ENCODE data around the gene ZNF286A.
A peak's percentile ranks its signal among the peaks of the same experiment; 100 is the strongest.
"Not testable (repeated sequence)": the region's sequence is repeated elsewhere in the genome, so short reads cannot be mapped to it uniquely, and the experiment has no call there.

Gene ZNF286A

DNA sequence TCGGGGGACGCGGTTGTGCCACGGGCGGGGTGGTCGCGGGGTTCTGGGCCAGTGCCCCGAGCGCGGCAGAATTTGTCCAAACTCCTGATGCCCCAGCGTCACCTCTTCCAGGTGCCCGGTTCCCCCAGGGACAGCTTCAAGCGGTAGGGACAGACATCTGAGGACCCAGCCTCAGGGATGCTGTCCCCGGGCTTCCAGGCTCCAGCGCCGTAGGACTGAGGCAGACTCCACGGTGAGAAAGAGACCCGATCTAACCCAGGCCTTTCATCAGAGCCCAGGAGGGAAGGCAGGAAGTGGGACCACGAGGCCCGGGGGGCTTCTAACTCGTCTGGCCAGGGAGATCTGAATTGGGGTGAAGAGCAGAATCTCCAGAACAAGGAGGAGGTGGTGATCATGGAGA, 385 bp downstream of the ZNF286A start:
- not testable (repeated sequence) for DNase-seq

DNA sequence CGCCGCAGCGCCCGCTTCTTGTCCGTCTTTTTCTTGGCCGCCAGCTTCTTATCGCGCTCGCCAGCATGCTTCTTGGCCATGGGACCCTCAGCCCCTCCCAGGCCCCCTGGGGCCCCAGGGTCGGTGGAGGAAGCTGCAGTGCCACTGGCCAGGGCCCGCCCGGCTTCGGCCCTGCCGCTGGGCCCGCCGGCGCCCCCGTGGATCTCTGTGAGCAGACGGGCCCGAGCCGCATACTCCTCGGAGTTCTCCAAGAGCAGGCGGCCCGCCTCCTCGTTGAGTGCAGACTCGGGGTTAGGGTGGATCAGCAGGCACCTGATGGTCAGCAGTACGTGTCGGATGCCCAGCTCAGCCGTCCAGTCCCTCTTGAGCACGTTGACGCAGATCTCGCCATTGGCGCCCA, 4.7 kb downstream of the ZNF286A start:
- DNase-seq = not testable (repeated sequence)

DNA sequence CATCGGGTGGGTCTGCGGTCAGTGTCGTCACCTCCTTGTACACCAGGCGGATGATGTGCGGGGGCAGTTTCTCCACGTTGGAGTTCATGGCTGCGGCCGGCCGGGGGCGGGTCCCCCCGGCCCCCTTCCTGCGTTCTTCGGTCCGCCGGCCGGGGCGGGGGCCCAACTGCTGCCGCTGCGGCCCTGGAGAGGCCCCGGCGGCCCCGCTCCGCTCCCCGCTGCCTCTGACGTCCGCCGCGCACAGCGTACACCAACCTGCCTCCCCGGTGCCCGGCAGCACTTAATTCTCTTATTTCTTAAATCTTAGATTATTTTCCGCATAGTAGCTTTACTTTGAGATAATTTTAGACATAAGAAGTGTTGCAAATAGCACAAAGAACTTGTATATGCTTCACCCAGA, 5.3 kb downstream of the ZNF286A start:
- not testable (repeated sequence) for DNase-seq

DNA sequence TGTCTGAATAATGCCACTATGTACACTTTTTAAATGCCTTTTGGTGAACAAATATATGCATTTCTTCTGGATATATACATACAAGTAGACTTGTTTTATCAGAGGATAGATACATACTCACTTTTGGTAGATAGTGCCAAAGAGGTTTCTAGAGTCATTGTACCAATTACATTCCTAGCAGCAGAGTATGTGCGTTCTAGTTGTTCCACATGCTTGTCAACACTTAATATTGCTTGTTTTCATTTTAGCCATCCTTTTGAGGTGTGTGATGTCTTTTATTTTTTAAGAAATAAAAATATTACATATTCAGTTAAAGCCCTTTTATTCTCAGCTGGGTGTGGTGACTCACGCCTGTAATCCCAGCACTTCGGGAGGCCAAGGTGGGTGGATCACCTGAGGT, 9.3 kb downstream of the ZNF286A start:
- not testable (repeated sequence) for DNase-seq

DNA sequence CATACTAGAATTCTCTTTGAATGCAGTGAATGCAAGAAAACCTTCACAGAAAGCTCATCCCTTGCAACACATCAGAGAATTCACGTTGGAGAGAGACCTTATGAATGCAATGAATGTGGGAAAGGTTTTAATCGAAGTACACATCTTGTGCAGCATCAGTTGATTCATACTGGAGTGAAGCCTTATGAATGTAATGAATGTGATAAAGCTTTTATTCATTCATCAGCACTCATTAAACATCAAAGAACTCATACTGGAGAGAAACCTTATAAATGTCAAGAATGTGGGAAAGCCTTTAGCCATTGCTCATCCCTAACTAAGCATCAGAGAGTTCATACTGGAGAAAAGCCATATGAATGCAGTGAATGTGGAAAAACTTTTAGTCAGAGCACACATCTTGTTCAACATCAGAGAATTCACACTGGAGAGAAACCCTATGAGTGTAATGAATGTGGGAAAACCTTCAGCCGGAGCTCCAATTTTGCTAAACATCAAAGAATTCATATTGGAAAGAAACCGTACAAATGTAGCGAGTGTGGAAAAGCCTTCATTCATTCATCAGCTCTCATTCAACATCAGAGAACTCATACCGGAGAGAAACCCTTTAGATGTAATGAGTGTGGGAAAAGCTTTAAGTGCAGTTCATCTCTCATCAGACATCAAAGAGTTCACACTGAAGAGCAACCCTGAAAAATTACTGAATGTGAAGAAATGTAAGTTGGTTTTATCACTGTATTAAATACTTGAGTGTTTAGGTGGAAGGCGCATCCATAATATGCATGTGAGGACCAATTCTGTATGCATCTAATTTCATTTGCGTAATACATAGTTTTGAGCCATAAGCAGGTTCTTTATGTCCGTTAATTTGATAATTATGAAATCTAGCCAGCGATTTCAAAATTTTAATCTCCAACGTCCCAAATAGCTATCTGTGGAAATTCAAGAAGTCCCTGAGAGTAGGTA, 17.3 kb downstream of the ZNF286A start:
- DNase-seq = not testable (repeated sequence)

DNA sequence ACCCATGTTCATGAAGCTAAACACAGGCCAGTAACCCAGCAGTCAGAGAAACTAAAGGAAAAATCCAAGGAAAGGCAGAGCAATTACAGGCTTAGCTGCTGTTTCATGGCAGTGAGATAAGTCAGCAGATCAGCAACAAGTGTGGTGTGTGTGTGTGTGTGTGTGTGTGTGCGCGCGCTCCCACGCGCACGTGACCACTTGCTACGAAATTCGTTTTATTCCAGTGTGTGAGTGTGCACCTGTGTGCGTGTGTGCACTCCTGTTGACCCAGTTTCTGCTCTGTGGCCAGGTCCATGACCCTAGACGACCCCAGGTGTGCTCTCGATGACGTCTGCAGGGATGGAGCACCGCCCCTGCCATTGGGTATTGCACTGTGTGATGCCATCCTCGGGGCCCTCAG, 31.0 kb downstream of the ZNF286A start:
- DNase-seq = not testable (repeated sequence)

- not testable (repeated sequence) for DNase-seq
These were observed 32.3 kb downstream of the ZNF286A start, which contains the start of gene TBC1D26 for GRCh38 chr17:15731900-15732299. TSS of gene TBC1D26 (plus strand) at chr17:15732283. CDS start at chr17:15735349, 3,066 bp downstream.

GRCh38 chr17:15733174-15733789, 33.7 kb downstream of the ZNF286A start:
- not testable (repeated sequence) for DNase-seq

- DNase-seq = not testable (repeated sequence)
These were observed 37.0 kb downstream of the ZNF286A start for GRCh38 chr17:15736578-15736977.

DNA sequence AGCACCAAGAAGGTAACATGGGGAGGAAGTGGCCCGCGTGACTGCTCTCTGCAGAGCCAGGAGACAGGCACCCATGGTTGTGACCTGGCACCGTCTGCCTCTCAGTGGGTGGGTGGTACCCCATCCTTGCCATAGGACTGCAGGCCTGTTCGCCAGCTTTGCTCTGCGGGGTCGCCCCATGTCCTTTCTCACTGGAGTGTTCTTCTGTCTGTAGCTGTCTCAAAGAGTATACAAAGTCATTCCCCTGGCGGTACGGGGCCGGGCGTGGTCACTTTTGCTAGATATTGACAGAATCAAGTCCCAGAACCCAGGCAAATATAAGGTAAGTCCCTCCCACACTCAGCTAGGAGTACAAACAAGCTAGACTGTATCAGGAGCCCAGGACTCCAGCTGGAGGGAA, 38.5 kb downstream of the ZNF286A start:
- no peak for DNase-seq

- DNase-seq = not testable (repeated sequence)
These were observed 39.7 kb downstream of the ZNF286A start for GRCh38 chr17:15739259-15739658.

DNA sequence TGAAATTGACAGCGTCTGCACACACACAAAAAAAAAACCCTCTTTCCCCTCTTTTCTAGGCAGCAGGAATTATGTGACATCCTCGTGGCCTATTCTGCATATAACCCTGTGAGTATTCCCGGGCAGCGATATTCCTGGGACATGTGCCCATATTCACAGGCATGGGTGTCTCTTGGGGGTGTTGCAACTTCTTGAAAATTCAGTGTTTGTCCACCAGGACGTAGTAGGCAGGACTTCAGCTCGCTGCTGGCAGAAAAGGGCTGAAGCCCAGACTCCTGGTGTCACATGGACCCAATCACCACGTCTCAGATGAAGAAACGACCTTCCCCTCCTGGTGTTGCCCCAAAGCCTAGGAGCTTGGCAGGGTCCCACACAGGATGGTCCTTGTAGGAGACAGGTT, 40.5 kb downstream of the ZNF286A start:
- DNase-seq = not testable (repeated sequence)

- DNase-seq = no peak
These were observed 41.1 kb downstream of the ZNF286A start for GRCh38 chr17:15740570-15741120.

GRCh38 chr17:15741624-15742023, 42.1 kb downstream of the ZNF286A start:
- DNase-seq = no peak

GRCh38 chr17:15742051-15742795, 42.7 kb downstream of the ZNF286A start:
- no peak for DNase-seq

- DNase-seq = no peak
These were observed 43.4 kb downstream of the ZNF286A start for GRCh38 chr17:15742921-15743320.

- no peak for DNase-seq
These were observed 44.6 kb downstream of the ZNF286A start for GRCh38 chr17:15744074-15744676.

DNA sequence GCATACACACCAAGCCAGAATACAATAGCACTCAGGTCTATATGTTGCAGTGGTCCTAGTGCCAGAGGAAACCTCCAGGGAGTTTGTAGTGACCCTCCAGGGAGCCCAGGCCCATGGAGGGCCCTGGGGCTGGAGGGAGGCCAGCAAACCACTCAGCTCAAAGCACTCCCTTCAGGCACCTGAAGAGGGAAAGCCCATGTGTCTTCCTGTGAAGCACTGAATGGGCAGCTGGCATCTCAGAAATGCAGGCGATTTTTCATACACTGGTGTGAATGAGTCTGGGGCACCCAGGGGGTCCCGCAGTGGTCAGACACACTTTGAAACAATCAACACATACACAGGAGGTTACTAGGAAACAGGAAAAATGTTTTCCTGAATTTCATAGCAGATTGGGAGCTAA, 45.3 kb downstream of the ZNF286A start:
- DNase-seq = peak; percentile 5

DNA sequence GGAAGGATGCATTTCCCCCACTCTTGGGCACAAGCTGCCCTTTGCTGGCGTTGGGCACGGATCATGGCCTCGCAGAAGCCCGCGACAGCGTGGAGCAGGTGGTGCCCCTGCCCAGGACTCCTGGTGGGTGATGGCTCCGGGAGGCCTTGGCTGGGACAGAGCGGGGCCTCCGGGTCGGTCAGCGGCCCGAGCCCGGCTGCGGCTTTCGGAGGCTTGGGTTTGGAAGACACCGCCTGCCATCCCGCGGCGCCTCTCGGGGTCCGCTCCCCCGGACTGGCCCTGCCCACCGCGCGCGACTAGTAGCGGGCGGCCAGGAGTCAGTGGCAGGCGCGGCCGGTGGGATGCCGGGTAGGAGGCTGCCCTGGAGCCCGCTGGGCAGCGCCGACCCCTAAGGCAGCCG, 49.9 kb downstream of the ZNF286A start:
- DNase-seq = peak; percentile 4

DNA sequence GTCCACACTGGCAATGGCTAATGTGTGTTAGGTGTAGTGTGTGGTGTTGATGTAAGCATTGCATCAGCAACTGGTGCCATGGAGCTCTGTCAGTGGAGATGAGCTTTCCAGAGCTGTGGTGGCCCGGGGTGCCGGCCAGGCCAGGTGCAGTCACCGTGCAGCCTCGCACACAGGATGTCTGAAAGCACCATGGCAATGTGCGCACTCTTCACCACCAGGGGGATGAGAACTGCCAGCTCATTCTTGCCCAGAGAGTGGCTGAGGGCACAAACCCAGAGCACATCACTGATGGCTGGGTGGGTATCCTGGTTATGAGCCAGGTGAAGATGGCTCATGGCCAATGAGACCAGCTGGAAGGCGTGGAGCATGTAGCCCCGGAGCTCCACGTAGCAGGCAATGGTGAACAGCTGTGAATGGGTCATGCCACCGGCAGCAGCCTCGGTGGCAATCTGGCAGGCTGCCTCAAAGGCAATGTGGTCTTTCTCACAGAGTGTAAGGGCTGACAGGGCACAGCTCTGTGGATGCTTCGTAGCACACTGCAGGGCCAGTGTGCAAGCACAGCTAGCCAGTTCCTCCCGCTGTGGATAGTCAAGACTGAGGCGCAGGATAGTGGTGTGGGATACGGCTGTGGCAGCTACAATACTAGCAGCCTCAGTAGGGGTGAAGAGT, 69.4 kb downstream of the ZNF286A start:
- not testable (repeated sequence) for DNase-seq

All from eye (tissue), 1 donor.